Measurements from ENCODE around the gene SPINT3. TPM values are rescaled to one million over a fixed set of nuclear protein-coding genes. Genes with fewer than 3 reads are reported as not detected.

Gene SPINT3, protein sequence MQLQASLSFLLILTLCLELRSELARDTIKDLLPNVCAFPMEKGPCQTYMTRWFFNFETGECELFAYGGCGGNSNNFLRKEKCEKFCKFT
- not detected in 3 replicates for total RNA-seq
- long read RNA-seq, result 0 reads

DNA sequence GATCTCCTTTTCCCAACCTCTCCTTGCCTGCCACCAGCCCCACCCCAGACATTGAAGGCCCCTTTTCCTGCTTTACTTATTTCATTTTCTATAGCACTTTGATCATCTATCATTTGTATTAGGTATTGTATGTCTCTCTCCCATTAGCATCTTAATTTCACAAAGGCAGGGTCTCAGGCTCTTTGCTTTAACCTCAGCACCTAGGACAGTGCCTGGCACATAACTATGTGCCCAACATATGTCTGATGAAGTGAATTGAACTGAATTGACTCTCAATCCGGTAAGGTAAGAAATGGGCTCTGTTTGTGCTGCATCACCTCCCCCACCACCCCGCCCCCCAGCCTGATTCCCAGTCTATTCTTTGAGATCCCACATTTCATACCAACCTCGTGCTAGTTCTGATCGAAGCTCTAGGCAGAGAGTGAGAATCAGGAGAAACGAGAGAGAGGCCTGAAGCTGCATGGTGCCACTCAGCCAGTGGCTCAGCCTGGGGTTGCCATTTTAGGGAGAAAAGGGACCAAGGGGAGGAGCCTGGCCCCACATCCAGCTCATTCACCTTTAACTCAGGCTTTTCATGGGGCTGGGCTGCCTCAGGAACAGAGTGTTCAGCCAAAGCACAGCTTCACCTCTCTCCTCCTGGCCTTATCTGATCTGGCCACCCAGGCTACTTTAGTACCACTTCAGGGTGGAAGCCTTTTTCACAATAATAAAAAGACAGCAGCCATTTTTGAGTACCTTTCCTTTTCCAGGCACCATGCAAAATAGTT, at the start of gene SPINT3:
Gene SPINT3, minus strand, starts transcription at position 476 of the 767 bp plus-strand sequence. Its CDS starts 14 bp downstream, at position 462.
- H3K27me3 Mint-ChIP-seq (ENCODE audit: low read depth), result peaks cover 10% of the 10 kb centered on the region

DNA sequence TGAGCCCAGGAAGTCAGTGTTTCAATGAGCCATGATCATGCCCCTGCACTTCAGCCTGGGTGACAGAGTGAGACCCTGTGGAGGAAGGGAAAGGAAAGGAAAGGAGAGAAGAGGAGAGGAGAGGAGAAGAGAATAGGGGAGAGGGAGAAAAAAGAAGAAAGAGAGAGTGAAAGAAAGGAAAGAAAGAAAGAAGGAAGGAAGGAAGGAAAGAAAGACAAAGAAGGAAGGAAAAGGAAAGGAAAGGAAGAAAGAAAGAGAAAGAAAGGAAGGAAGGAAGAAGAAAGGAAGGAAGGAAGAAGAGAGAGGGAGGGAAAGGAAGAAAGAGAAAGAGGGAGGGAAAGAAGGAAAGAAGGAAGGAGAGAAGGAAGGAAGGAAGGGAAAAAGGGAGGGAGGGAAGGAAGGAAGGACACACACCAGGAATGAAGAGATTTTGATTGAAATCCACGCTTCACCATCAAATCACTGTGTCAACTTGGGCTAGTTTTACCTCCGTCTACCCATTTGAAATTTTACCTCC, 49.4 kb upstream of the SPINT3 start:
- peaks cover 30% of the 10 kb centered on the region for H3K27me3 Mint-ChIP-seq (ENCODE audit: low read depth)
- no peak overlapping the region for H3K27ac Mint-ChIP-seq (ENCODE audit: unreplicated experiment)
- no peak overlapping the region for H3K4me3 Mint-ChIP-seq (ENCODE audit: unreplicated experiment)
- no peak for DNase-seq (ENCODE audit: low spot score)
- H3K4me1 Mint-ChIP-seq (ENCODE audit: low read depth), result no peaks in the 10 kb centered on the region
- TF ChIP-seq, protein P1, sequence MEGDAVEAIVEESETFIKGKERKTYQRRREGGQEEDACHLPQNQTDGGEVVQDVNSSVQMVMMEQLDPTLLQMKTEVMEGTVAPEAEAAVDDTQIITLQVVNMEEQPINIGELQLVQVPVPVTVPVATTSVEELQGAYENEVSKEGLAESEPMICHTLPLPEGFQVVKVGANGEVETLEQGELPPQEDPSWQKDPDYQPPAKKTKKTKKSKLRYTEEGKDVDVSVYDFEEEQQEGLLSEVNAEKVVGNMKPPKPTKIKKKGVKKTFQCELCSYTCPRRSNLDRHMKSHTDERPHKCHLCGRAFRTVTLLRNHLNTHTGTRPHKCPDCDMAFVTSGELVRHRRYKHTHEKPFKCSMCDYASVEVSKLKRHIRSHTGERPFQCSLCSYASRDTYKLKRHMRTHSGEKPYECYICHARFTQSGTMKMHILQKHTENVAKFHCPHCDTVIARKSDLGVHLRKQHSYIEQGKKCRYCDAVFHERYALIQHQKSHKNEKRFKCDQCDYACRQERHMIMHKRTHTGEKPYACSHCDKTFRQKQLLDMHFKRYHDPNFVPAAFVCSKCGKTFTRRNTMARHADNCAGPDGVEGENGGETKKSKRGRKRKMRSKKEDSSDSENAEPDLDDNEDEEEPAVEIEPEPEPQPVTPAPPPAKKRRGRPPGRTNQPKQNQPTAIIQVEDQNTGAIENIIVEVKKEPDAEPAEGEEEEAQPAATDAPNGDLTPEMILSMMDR (IDR thresholded peaks at IDR 0.05), result no peak
- peaks cover 3% of the 10 kb centered on the region for H3K9me3 Mint-ChIP-seq (ENCODE audit: low read depth)
- no peaks in the 10 kb centered on the region for H3K36me3 Mint-ChIP-seq (ENCODE audit: low read depth)

More for the DNA sequence above, at the start of gene SPINT3:
- no peaks in the 10 kb centered on the region for H3K9me3 Mint-ChIP-seq (ENCODE audit: low read depth)
- DNase-seq (ENCODE audit: low spot score), result no peak
- no peaks in the 10 kb centered on the region for H3K4me1 Mint-ChIP-seq (ENCODE audit: low read depth)
- no peak within 1 kb of the TSS for H3K4me3 Mint-ChIP-seq (ENCODE audit: unreplicated experiment)
- TF ChIP-seq, protein P1 (IDR thresholded peaks at IDR 0.05), result no peak
- no peaks in the 10 kb centered on the region for H3K36me3 Mint-ChIP-seq (ENCODE audit: low read depth)
- H3K27ac Mint-ChIP-seq (ENCODE audit: unreplicated experiment), result no peak within 1 kb of the TSS

DNA sequence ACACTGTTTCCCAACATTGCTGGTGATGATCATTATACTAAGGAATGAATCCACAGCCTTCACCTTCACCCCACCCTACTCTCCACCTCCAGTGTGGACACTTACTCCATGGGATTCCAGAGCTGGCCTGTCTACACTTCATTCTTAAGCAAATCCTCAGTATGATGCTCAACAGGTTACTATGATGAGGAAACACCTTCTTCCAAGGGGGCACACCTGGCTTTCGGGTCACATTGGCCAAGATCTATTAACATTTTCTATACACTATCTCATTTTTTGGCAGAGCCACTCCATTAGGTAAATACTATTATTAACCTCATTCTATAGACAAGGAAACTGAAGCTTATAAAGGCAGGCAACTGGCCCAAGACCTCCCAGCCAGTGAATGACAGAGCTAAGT, 39.8 kb upstream of the SPINT3 start:
- no peak for DNase-seq (ENCODE audit: low spot score)
- TF ChIP-seq, protein P1 (IDR thresholded peaks at IDR 0.05), result no peak
- no peak overlapping the region for H3K4me3 Mint-ChIP-seq (ENCODE audit: unreplicated experiment)
- no peaks in the 10 kb centered on the region for H3K4me1 Mint-ChIP-seq (ENCODE audit: low read depth)
- no peaks in the 10 kb centered on the region for H3K36me3 Mint-ChIP-seq (ENCODE audit: low read depth)
- peaks cover 7% of the 10 kb centered on the region for H3K9me3 Mint-ChIP-seq (ENCODE audit: low read depth)
- H3K27me3 Mint-ChIP-seq (ENCODE audit: low read depth), result peaks cover 9% of the 10 kb centered on the region
- H3K27ac Mint-ChIP-seq (ENCODE audit: unreplicated experiment), result no peak overlapping the region

DNA sequence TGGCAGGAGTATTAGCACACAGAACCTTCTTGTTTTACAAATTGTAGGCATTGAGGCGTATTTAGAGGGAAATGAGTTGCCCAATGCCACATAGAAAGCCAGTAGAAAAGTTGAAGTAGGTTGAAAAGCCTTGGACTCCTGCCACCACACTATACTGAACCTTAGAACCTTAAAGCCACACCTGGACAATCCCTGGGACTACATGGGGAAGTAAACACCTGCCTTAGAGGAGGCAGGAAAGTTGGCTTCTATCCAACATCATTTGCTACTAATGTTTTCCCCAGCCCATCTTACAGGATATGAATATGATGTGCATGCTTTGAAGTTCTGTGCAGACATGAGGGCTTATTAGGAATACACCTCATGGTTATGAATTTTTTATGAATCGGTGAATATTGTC, 37.0 kb upstream of the SPINT3 start:
- H3K27ac Mint-ChIP-seq (ENCODE audit: unreplicated experiment), result no peak overlapping the region
- no peak overlapping the region for H3K4me3 Mint-ChIP-seq (ENCODE audit: unreplicated experiment)
- peaks cover 14% of the 10 kb centered on the region for H3K27me3 Mint-ChIP-seq (ENCODE audit: low read depth)
- H3K4me1 Mint-ChIP-seq (ENCODE audit: low read depth), result no peaks in the 10 kb centered on the region
- H3K9me3 Mint-ChIP-seq (ENCODE audit: low read depth), result peaks cover 7% of the 10 kb centered on the region
- TF ChIP-seq, protein P1 (IDR thresholded peaks at IDR 0.05), result no peak
- no peak for DNase-seq (ENCODE audit: low spot score)
- H3K36me3 Mint-ChIP-seq (ENCODE audit: low read depth), result no peaks in the 10 kb centered on the region

DNA sequence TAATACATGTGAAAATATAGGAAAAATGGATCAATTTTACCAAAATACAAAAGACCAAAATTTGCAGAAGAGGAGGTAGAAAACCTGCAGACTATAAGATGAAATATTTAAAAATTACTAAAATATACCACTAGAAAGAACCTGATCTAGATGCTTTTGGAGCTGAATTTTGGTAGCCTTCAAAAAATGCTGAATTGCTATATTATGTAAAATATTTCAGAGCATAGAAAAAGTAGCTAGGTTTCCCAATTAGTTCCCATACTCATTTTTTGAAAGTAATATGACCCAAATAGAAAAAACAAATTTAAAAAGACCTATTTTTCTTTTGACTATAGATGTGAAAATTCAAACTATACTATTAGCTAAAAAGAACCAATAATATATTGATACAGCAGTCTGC, 35.3 kb upstream of the SPINT3 start:
- no peak for DNase-seq (ENCODE audit: low spot score)
- no peak overlapping the region for H3K4me3 Mint-ChIP-seq (ENCODE audit: unreplicated experiment)
- no peaks in the 10 kb centered on the region for H3K36me3 Mint-ChIP-seq (ENCODE audit: low read depth)
- H3K27ac Mint-ChIP-seq (ENCODE audit: unreplicated experiment), result no peak overlapping the region
- H3K27me3 Mint-ChIP-seq (ENCODE audit: low read depth), result peaks cover 25% of the 10 kb centered on the region
- peaks cover 4% of the 10 kb centered on the region for H3K9me3 Mint-ChIP-seq (ENCODE audit: low read depth)
- no peaks in the 10 kb centered on the region for H3K4me1 Mint-ChIP-seq (ENCODE audit: low read depth)
- TF ChIP-seq, protein P1 (IDR thresholded peaks at IDR 0.05), result no peak
